Left ventricle myocardium superior (tissue), 1 donor: ENCODE data around the gene FOXP2. TPM values are rescaled to one million over a fixed set of nuclear protein-coding genes. Genes with fewer than 3 reads are reported as not detected.

Source experiments
- ATAC-seq: fragments of 200-7000 bp; cut with Tn5 transposase; one replicate; pipeline ENCODE4 v1.9.1; 2020; ENCODE audit warnings: mild to moderate bottlenecking, moderate library complexity
- DNase-seq: peaks from one replicate; pipeline ENCODE4 v3.0.0-alpha.2; 2020
- intact Hi-C: fragments of 100-400 bp; cut with micrococcal nuclease; formaldehyde crosslinking; loops from one replicate; pipeline ENCODE4 v1.11.0; 2022
- total RNA-seq: library from RNA; stranded (reverse); fragmentation: NEBNext Ultra II Directional; extraction: Animal tissue kit (Norgen Biotek cat#: 25700); gene quantifications from one replicate; pipeline ENCODE4 v1.2.1, GENCODE V29; 2021
- donor health status: DM: no; HTN: yes; CAD: no; lungs with severe emphysema.

The FOXP2 gene
- total RNA-seq, 1 donor from 2014 or later = 1.2 TPM

DNA sequence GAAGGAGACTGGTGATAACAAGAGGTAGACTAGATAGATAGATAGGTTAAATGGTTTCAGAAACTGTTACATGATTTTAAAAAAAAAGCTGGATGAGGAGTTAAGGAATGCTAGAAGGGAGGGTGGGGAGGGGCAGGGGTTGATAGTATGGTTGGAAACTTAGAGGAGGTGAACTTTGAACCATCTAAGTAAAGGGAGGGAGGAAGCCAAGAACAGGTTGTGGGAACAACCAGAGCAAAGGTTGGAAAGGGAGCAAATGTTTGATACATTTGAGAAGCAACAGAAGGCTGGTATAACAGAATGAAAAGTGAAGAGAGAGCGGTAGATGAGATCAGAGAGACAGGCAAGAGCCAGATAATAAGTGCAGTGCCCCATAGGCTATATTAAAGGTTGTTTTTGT, 224.8 kb downstream of the FOXP2 start:
- intact Hi-C loops = no loop called here
- no peak for DNase-seq
- no peak for ATAC-seq

DNA sequence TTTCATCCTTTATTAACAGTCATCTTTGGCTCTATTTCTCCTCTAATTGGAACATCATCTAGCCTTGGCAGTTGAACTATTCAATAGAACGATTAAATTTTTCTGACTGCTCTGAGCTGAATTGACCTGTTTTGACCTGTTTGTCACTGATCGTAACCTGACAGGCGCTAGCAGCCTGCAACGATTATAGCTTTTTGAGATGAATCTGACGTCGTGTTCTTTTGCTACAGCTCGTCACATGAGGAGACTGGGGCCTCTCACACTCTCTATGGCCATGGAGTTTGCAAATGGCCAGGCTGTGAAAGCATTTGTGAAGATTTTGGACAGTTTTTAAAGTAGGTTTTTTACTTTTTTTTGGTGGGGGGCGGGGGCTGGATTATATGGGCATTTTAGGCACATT, 229.8 kb downstream of the FOXP2 start:
- intact Hi-C loops = no loop called here
- DNase-seq = no peak
- ATAC-seq = no peak

DNA sequence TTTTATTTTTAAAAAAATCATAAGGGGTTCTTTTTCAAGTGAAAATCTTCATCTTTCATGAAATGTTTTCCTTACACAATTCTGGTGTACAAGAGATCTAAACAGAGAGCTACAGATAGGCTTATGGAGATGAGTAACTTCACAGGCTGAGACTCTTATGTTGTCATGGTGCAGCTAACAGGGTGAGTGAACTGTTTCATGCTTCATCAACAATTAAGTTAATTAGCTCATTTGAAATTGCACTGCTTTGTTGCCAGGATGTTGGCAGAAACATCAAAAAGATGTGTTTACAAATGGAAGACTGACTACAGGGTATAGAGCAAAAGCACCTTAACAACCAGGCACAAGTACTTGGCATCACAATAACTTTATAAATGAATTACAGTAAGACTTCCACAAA, 230.8 kb downstream of the FOXP2 start:
- intact Hi-C loops = no loop called here
- no peak for ATAC-seq
- no peak for DNase-seq

DNA sequence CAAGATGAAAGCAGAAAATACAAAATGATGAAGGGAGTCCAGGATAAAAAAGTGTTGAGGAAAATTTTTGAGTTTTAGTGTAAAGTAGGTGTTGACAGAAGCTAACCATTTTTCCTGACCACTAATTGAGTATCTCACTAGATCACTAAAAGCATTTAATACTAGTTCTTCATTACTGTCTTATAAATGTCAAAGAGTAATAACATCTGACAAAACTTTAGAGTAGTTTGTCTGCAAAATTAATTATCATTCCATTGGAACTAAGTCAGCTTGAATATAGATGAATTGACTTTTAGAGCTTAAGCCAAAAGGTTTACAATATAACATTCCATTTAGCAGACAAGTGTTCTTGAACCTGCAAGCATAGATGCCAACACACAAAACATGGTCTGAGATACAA, 232.9 kb downstream of the FOXP2 start:
- no peak for ATAC-seq
- DNase-seq = no peak
- intact Hi-C loops = no loop called here

DNA sequence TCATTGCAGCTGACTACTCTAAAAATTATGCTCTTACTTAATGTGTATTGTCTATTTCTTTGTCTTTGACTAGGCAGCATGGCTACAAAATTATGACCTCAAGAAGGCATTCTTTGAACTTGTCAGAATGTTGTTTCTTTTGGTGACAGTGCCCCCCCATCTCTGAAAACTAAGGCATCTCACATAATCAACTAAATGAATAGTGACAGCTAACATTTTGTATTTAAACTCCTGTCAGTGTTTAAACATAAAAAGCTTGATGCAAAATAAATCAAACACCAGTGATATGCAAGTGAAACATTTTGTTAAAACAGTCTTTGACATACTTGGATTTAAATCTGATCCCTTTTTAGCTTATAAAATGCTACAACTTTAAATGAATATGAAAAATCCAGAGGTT, 233.5 kb downstream of the FOXP2 start:
- ATAC-seq (no peak), DNase-seq (no peak)
- intact Hi-C loops = no loop called here

DNA sequence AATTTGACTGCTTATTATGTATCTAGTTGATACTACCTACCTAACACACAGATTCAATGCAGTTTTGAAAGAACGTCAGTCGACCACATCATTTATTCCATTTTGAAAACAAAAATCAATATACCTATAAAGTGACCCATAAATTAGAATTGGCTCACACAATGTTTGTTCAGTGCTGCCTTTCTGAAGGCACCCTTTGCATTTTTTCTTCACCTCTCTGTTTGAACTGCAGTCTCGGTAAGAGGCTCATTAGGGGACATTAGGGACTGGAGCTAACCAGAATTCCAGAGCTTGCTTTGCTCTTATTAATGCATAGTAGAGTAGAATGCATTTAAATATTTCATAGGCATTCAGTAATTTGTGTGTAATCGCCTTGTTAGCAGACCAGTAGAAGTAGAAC, 234.1 kb downstream of the FOXP2 start:
- ATAC-seq (no peak), DNase-seq (no peak)
- intact Hi-C loops = no loop called here

DNA sequence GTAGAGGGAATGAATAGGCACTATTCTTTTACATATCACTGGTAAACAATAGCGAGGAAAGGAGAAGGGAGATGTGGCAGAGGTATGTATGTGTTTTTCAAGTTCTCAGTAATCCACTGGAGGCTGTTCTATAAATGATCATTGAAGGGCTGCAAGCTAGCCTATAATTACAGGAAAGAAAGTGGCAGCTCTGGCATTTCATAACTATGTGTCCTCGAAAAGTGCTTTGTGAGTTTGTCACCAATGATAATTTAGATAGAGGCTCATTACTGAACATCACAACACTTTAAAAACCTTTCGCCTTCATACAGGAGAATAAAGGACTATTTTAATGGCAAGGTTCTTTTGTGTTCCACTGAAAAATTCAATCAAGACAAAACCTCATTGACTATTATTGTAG, 235.1 kb downstream of the FOXP2 start:
- DNase-seq (no peak), ATAC-seq (no peak)
- intact Hi-C loops = no loop called here

DNA sequence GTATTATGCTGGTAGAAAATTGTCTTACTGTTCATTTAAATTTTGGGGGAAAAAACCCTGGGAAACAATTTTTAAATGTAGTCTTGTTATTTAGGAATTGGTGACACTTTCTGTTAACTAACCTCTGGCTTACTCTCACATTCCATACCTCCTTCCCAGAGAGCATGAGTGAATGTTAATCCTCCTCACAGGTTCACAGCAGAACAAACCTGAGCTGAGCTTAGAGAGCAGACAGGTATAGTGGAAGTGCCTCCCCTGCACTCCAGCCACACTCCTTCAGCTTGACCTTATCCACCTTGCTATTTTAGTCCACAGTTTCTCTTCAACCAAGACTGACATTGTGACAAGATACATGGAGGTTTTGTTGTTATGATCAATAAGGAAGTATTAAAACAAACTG, 235.9 kb downstream of the FOXP2 start:
- ATAC-seq (no peak), DNase-seq (no peak)
- intact Hi-C loops = no loop called here

DNA sequence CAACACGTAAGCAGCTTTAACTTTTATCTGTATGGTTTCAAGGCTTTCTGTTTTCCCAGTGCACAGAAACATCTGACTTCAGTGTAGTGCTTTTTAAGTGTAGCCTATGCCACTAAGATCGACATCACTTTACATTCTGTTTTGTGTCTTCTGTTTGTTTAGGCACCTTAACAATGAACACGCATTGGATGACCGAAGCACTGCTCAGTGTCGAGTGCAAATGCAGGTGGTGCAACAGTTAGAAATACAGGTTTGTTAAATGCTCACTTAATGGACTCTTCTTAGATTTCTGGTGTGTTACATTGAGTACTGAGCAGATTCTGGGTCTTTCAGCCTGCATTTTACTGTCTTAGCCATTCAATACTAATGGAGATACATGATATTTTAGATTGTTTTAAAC, 237.4 kb downstream of the FOXP2 start:
- DNase-seq (no peak), ATAC-seq (no peak)
- intact Hi-C loops = no loop called here

DNA sequence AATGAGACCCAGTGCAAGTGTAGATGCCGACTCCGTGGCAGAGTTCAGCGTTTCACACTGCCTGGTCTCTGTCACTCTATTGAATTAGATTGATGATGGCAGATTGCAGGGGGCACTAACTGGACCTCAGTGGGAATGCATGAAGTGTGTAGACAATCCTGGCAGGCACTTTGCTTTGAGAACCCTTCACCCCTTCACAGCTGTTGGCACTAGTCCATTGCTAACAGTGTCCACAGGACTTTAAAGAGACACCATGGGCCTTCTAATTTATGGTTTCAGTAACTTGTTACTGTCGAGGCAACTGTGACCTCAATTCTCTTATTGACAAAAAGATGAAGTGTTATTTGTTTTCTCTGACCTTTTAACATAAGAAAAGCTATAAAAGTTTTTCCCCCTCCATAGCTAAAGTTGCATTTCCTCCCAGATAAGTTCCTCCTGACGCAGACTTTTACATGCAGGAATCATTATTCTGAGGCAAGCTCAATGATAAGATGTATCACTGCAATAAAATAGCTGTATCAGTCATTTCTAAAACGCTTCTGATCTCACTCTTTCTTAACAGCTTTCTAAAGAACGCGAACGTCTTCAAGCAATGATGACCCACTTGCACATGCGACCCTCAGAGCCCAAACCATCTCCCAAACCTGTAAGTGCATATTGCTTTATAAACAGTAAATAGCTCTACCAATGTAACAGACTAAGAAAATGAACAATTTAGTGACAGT, 238.9 kb downstream of the FOXP2 start:
- DNase-seq (no peak), ATAC-seq (no peak)
- intact Hi-C loops = no loop called here

DNA sequence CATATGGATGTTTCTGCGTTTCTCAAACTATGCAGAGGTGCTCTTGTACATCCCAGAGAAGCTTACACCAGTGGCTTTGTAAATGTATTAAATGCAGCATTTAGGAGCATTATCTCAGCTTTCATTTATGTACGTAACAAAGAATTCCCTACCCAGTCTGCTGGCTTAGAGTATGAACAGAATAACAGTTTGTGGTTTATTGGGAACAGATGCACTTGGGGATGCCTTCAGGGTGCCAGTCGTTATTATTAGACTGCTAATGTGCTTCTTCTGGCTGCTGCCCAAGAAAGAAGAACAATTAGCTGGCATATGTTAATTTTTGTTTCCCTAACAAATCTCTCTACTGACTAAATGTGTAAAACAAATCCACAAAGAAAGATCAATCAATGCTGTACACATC, 241.9 kb downstream of the FOXP2 start:
- intact Hi-C loops = no loop called here
- DNase-seq = no peak
- ATAC-seq = no peak

DNA sequence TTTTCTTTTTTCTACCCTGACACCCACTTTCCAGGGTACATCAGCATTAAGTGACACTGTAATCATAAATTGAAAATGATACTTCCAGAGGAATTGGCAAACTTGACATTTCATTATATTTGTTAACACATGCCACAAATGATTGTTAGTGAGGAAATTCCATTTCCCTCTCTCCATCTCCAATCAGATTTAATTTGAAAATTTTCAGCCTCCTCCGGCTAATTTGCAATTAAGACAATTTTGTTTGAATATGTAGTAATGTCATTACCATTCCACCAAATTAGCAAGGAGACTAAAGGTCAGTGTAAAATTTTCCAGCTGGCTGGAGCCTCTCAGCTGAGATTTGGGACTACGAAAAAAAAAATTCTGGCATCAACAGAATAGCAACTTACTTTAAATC, 242.7 kb downstream of the FOXP2 start:
- intact Hi-C loops = no loop called here
- ATAC-seq (no peak), DNase-seq (no peak)

DNA sequence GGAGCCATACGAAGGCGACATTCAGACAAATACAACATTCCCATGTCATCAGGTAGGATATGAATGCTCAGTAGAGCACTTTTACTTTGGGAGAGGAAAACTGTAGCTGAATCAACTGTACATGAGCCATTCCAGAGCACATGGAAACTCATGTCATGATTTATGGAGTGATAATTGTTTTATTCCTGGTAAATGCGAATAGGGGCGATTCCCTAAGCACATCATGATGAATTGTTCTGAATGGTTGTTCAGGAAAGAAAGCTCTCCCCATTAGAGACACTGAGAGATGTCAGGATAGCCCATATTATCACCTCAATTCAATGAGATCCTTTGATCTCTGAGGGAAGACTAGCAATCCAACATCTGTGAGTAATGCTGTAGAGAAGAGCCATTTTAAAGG, 243.6 kb downstream of the FOXP2 start:
- ATAC-seq = no peak
- DNase-seq = no peak
- intact Hi-C loops = no loop called here

DNA sequence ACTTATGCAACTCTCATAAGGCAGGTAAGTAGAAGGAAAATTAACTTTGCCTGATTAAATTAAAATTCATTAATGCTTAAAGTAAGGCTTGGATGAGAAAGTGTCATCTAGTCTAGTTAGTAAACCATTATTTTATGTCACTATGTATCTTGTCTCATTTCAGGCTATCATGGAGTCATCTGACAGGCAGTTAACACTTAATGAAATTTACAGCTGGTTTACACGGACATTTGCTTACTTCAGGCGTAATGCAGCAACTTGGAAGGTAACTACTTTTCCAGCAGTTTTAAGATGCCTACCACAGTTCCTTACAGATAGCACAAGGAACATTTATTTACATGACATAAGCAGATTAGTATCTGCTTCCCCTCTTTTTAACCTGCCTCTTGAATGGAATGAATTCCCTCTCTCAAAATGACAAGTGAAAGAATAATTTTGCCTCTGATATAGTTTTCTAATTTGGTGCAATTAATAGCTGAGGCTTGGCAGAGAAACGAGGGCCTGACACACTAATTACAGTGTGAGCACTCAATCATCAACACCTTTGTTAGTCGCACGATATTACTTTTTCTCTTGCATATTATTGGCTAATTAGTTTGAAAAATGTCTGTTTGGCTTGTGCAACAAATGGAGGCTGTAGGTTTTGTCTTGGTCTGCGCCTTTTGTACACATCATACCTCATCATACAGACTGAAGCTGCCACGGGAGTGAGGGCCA, 245.0 kb downstream of the FOXP2 start:
- no peak for ATAC-seq
- no peak for DNase-seq
- intact Hi-C loops = no loop called here

DNA sequence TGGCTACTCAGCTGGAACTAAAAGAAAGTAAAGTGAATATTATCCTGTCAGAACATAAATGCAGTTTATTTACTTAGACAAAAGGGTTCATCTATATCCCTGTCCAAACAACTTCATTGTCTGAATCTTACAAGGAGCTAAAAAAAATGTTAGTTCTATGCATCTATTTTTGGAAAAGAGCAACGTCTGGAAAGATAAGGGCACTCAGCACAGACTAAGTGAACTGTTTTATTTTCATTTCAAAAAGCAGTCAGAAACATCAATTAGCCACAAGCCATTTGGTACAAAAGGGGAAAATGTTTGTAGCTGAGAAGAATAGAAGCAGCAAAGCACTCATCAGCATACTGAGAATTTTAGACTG, 245.5 kb downstream of the FOXP2 start:
- no peak for DNase-seq
- intact Hi-C loops = no loop called here
- ATAC-seq = no peak

DNA sequence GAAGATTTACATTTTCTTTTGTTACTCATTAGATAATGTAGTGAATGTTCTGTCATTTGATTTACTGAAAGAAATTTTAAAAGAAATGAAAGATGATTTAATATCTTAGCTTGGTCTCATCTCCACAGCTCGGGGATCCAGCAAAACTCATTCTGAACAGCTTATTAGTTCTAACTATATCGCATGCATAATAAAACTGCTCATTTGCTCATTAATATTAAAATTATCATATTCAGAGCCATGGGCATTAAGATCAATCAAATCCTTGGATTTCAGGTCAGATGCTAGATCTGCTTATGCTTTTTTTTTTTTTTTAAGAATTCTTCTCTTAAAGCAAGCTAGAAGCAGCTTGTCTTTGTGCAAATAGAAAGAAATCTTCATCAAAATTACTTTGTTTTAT, 246.1 kb downstream of the FOXP2 start:
- intact Hi-C loops = no loop called here
- ATAC-seq (no peak), DNase-seq (no peak)

DNA sequence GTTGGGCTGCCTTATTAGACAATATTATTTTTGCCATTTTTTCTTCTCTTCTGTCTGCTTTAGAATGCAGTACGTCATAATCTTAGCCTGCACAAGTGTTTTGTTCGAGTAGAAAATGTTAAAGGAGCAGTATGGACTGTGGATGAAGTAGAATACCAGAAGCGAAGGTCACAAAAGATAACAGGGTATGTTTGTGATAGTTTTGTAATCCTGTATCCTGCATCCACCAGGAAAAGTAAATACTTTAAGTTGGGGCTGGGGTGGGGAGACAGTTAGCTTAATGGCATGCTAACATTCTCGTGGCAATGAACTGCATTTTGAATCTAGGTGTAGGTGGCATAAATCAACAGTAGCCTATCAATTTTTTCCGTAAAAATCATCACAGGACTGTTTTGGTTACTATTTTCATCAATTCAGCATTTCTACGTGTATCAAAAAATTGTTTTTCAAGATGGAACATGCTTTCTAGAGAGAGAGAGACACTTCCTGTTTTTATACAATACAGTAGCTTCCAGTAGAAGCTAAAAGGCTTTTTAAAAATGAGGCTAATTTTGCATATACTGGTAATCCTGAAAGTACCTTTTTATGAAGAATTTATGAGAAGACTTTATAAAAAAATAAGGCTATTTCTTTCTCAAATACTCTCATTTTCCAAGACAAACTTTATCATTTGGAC, 247.5 kb downstream of the FOXP2 start:
- DNase-seq (no peak), ATAC-seq (no peak)
- intact Hi-C loops = no loop called here

DNA sequence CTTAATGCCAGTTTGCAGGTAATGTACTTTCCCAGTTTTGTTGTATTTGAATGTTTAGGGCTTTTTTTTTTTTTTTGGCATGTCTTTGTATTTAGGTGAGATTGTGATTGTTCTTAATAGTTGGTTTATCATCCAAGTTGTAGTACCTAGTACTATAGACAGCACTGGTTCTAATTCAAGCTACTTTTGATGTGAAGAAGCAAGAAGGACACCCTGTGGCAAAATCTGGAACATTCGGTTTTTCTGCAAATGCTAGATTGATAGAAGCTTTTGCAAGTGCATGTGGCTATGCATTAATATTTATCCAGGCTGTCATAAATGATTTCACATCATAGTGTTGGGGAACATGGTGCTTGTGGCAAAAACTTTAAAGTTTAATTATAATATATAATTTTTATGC, 248.9 kb downstream of the FOXP2 start:
- intact Hi-C loops = no loop called here
- DNase-seq (no peak), ATAC-seq (no peak)

DNA sequence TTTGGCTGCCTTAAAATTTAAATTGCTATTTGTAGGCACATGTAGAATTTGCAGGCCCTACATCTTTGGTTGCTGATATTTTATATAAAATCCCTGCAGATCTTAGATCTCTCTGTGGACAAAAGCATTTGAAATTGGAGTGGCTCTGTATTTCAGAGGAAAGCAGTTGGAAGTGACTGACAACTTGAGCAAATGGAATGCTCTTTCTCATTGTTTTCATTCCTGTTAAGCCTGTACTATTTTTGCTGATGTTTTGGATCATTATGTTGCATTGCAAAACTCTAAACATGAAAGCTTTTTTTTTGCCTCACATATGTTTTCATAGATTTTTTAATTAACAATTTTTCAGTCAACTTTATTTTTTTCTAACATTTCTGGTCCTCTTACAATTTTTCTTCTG, 256.1 kb downstream of the FOXP2 start:
- intact Hi-C loops = no loop called here
- DNase-seq = no peak
- ATAC-seq = no peak

DNA sequence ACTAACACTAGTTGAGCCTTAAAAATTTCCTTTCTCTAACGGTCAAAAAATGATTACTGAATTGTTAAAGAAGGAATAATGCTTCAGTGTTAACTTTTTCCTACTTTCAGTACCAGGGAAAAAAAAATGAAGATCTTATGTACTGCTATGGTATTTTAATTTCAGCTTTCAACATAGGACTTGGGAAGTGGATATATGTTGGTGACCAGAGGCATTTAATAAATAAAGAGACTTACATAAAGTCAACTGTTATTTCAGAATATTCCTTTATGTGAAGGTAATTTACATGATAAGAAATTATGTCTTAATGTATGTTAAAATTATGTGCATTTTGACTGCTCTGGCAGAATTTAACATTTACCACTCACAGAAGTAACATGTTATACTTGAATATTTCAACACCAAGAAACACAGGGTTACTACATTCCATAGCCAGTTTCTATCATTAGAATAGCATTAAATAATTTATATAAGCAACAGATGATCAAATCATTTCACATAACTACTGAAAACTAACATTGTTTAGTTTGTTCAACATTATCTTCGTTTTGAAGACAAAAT, 257.0 kb downstream of the FOXP2 start:
- intact Hi-C loops = no loop called here
- ATAC-seq = no peak
- DNase-seq = no peak

DNA sequence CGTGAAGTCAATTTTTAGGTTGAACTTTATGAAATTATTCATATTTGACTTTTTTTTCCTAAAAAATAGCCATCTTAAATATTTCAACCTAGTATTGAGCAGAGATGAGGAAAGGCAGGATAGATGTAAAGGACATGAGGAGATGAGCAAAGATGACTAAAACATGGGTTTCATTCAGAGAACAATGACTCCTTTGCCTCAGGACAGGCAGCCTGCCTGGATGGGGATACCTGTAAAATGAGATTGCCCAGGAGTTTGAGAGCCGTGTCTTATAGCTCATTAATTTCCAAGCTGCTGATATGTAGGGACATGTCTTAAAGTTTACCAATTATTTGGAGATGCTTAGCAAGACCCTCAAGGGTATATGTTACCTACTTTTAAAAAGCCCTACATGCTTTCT, 263.5 kb downstream of the FOXP2 start:
- intact Hi-C loops = no loop called here
- DNase-seq (no peak), ATAC-seq (no peak)
